HG02763 (cell line): ENCODE measurements around the gene ZBTB16.

Source experiments
- ATAC-seq: cut with Tn5 transposase; IDR thresholded peaks from one replicate; pipeline ENCODE4 v1.9.1; 2021; ENCODE audit warnings: mild to moderate bottlenecking, moderate library complexity; ENCODE audit not compliant: unreplicated experiment

ZBTB16 gene

GRCh38 chr11:114272311-114272710 is 212.8 kb downstream of the ZBTB16 start:
- no peak for ATAC-seq

DNA sequence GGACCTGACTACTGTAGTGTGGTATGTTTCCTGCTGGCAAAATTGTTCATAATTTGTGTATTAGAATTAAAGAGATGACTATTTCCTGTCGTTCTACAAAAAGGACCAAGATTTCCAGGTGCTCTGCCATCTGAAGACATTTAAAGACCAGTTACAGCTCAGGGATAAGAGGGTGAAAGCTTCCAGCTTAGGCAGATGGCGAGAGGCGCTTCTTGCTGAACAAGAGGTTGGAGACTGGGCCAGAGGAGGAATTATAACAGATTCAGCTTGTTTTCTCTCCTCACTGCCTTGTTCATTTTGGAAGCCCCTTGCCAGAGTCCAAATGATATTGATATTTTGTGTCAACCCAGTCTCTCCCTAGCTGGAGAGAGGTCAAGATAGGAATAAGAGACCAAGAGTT is 213.6 kb downstream of the ZBTB16 start:
- no peak for ATAC-seq

GRCh38 chr11:114273890-114274635 is 214.6 kb downstream of the ZBTB16 start:
- no peak for ATAC-seq

DNA sequence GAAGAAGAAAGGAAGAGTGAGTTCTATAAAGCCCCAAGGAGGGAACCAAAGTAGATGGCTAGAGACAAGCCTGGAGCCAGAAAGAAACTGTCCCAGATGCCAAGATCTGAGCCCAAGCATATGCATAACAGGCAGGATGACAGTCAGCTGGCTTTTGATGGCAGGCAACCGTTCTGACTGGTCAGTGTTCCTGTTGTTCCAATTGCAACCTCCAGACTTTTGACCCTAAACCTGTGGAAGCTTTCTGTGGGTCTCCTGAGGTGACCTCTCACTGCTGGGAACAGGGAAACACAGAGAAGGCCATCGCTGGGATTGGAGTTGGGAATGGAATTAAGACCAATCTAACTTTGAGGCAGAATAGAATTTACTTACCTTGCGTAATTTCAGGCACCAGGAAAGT is 215.1 kb downstream of the ZBTB16 start:
- no peak for ATAC-seq

GRCh38 chr11:114275280-114275679 is 215.8 kb downstream of the ZBTB16 start:
- no peak for ATAC-seq

- ATAC-seq: no peak
Measured at GRCh38 chr11:114276077-114276476, 216.6 kb downstream of the ZBTB16 start.

- no peak for ATAC-seq
Measured at GRCh38 chr11:114277637-114278341, 218.3 kb downstream of the ZBTB16 start.

GRCh38 chr11:114278342-114279065 is 219.0 kb downstream of the ZBTB16 start:
- ATAC-seq: no peak

DNA sequence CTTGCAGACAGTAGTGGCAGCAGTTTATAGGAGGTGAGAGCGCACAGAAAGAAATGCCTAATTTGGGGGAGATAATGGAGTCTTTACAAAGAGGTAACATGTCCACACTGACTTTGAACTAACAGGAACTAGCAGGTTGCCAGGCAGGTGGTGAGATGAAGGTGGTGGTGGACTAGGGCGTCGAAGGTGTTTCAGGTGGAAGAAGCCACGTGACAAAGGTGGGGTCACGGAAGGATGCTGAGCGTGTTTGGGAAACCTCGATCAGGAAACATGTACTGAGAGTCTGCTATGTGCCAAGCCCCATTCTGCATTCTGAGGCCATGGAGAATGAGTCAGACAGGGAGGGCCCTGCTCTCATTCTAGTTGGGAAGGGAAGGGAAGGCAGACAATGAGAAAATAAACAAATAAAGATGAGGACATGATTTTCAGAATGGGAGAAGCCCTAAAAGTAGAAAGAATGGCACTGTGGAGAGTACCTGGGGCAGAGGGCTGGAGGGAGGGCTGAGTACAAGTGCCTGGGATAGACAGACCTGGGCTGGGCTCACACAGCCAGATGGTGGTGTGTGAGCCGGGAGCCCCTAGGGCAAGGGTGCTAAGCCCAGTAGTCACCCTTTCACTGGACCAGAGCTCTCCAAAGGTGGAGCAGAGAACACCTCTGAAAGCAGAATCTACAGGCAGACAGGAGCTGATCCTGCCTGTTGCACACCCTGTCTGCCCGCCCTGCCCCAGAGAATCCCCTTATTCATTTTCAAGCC is 220.5 kb downstream of the ZBTB16 start:
- ATAC-seq: no peak

DNA sequence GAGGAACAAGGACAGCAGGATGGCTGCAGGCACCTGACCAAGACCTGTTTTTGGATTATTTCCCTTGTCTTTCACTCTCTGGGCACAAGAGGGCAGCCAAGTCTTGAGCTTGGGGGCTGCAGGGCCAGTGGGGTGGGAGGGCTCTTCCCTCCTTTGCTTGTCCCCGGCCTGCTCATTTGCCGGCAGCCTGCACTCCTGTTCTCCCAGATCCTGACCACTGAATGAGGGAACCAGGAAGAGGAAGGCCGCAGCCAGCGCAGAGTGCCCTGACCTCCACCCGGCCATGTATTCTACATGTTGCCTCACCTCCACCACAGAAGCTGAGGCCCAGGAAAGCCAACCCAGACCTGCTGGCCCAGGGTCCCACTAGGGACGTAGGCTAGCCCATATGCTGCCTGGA is 221.2 kb downstream of the ZBTB16 start:
- ATAC-seq: no peak

- ATAC-seq: no peak
Measured at GRCh38 chr11:114281388-114281956, 222.0 kb downstream of the ZBTB16 start.

DNA sequence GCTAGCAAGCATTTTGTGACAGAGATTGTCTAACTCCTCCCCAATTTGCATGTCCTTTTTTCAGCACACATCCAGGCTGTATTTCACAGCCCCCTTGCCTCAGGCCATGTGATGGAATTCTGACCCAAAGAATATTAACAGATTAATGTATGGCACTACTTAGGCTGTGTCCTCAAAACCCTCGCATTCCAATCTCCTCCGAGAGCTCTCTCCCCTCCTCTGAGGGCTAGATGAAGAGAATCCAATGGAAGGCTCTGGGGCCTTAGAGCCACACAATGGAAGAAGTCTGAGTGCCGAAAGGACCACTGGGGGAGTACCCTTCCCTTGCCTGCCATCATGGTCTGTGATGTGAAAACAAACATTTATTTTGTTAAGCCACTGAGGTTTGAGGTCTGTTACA is 223.0 kb downstream of the ZBTB16 start:
- no peak for ATAC-seq

DNA sequence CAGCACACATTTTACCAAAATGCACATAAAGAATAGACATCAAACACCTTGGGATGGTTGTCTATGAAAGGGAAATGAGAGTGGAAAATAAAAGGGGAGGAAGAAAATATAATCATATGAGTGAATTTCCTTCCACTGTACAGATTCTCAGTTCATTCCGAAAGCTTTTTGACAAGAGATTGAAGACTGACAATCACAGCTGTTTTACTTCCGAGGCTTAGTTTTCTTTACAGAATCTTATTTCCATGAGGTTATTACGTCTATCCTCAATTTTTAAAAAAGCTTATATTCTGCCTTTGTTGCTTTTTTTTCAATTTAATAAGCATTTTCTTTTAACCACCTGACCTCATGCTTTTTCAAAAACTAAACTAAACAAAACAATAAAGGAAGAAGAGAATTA is 223.9 kb downstream of the ZBTB16 start:
- ATAC-seq: no peak

- ATAC-seq: no peak
Measured at GRCh38 chr11:114284021-114284420, 224.5 kb downstream of the ZBTB16 start.

- ATAC-seq: no peak
Measured at GRCh38 chr11:114284914-114285313, 225.4 kb downstream of the ZBTB16 start.

DNA sequence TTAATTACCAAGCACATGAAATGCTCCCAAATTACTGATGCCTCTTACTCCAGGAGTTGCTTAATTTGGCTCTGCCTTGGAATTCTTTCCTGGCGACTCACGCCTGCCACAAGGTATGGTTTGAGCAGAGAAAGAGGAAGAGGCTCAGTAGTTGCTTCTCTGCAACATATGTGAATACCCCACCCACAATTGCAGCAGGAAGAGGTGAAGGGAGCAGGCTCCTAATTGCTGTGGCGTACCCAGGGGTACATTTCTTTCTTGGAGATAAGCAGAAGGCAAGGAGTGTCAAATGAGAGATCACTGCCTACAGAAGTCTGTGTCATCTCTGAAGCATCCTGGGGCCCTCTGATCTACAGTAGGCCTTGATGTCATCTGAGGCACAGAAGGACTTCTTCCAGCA is 226.1 kb downstream of the ZBTB16 start:
- no peak for ATAC-seq

- ATAC-seq: no peak
Measured at GRCh38 chr11:114286229-114286628, 226.7 kb downstream of the ZBTB16 start.

GRCh38 chr11:114287154-114287553 is 227.6 kb downstream of the ZBTB16 start:
- no peak for ATAC-seq

DNA sequence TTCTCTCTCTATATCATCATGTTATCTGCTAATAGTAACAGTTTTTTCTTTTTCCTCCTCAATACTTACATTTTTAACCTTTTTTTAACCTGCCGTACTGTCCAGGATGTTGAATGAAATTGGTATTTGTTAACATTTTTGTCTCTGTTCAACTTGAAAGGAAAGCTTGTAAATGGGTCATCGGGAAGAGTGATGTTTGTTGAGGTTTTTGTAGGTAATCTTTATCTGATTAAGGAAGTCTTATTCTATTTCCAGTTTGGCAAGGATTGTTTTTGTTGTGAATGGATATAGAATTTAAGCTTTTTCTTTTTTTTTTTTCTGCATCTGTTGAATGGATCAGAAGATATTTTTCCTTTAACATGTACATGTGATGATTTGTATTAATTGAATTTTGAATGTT is 228.6 kb downstream of the ZBTB16 start:
- ATAC-seq: no peak

DNA sequence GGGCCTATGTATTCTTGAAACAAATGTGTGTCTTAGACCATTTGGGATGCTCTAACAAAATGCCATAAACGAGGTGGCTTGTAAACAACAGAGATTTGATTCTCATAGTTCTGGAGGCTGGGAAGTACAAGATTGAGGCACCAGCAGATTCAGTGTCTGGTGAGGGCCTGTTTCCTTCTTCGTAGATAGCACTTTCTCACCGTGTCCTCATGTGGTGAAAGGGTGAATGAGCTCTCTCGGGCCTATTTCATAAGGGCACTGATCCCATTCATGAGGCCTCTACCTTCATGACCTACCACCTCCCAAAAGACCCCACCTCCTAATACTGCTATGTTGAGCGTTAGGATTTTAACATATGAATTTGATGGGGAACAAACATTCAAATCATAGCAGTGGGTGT is 230.3 kb downstream of the ZBTB16 start:
- no peak for ATAC-seq
